Body of pancreas (tissue), 4 donors: ENCODE results near the gene TNS4.

Experiments used
- POLR2A ChIP-seq, 3 donors: fragments of 450-650 bp; IDR thresholded peaks; one replicate each; pipeline ENCODE4 v1.6.1; 2016; ENCODE audit warnings: antibody characterized with exemption in 3 of 3, mild to moderate bottlenecking in 2 of 3
- TF ChIP-seq, protein P1 (sequence below), 7 experiments: fragments of 450-650 bp in 4 of 7; fragments of 200-600 bp in 3 of 7; sonication (generic) in 3 of 7; IDR thresholded peaks; one replicate each; pipeline ENCODE4 v1.5.1; 2016 to 2019; ENCODE audit warnings: antibody characterized with exemption in 7 of 7

DNA sequence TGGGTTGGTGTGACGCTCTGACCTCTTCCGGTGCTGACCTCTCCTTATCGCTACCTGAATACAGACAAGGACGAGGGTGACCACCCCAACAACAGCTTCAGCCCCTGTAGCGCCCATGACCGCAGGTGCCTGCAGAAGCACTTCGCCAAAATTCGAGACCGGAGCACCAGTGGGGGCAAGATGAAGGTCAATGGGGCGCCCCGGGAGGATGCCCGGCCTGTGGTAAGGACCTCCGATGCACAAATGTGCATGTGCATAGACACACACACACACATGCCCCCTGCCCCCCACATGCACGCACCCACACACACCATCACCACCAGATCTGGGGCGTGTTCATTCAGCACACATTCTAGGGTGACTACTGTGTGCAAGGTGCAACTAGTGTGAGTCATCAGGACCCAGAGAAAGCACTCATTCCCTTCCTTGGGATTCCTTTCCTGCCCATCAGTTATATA is 48.5 kb downstream of the TNS4 start:
- TF ChIP-seq POLR2A (IDR thresholded peaks at IDR 0.05): no peak
- TF ChIP-seq, protein P1, sequence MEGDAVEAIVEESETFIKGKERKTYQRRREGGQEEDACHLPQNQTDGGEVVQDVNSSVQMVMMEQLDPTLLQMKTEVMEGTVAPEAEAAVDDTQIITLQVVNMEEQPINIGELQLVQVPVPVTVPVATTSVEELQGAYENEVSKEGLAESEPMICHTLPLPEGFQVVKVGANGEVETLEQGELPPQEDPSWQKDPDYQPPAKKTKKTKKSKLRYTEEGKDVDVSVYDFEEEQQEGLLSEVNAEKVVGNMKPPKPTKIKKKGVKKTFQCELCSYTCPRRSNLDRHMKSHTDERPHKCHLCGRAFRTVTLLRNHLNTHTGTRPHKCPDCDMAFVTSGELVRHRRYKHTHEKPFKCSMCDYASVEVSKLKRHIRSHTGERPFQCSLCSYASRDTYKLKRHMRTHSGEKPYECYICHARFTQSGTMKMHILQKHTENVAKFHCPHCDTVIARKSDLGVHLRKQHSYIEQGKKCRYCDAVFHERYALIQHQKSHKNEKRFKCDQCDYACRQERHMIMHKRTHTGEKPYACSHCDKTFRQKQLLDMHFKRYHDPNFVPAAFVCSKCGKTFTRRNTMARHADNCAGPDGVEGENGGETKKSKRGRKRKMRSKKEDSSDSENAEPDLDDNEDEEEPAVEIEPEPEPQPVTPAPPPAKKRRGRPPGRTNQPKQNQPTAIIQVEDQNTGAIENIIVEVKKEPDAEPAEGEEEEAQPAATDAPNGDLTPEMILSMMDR (IDR thresholded peaks at IDR 0.05): no peak
